ENCODE results near the gene MTARC1.

DNA sequence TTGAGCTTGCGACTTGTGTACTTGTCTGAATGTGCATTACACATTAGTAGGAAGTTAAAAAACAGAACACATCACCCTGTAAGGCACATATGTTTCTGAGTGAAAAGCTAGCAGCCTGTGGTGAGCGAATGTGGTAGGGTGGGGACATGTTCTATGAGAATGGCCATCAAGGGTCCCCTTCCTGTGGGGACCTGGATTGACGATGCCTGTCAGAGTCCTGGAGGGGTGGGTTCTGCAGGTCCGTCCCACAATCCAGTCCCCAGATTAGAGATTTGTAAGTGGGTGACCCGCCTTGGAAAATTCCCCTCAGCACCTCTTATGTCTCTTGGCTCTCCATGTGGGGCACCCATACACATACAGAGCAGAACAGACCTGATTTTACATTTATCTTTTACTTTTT lies 40.0 kb downstream of the MTARC1 start:
- TF ChIP-seq EZH2 (IDR thresholded peaks at IDR 0.05; ENCODE audit: insufficient read depth, poor library complexity, severe bottlenecking) (no peak), EZH2phosphoT487 (IDR thresholded peaks at IDR 0.05; ENCODE audit: insufficient read depth, low read depth) (no peak)

All from GM23248 (cell line).